ENCODE results near the gene AK1.

AK1 gene

GRCh38 chr9:127918183-127919107, 41.0 kb upstream of the AK1 start:
- Histone ChIP-seq H3K27ac (ENCODE audit: low read depth, low read length) (no peak overlapping the region), H3K9ac (ENCODE audit: low read depth in 1 of 2, low read length in 2 of 2) (peak overlapping the region; percentile 13 to 25), H3K4me1 (ENCODE audit: control insufficient read depth in 1 of 2, insufficient read depth in 2 of 2, low read length in 2 of 2) (peaks cover 42 to 52% of the 10 kb centered on the region in 2 donors), H3K9me3 (ENCODE audit: control insufficient read depth in 1 of 2, low read length in 2 of 2) (no peaks in the 10 kb centered on the region), H3K27me3 (ENCODE audit: control insufficient read depth in 1 of 2, insufficient read depth in 2 of 2, low read length in 2 of 2) (peaks cover 0 to under 1% of the 10 kb centered on the region in 2 donors), H3K36me3 (ENCODE audit: control insufficient read depth in 1 of 2, insufficient read depth in 2 of 2, low read length in 2 of 2) (no peaks in the 10 kb centered on the region), H3K4me3 (ENCODE audit: low read depth in 1 of 2, low read length in 2 of 2) (no peak overlapping the region)

GRCh38 chr9:127917603-127918002, 40.1 kb upstream of the AK1 start:
- Histone ChIP-seq H3K9ac (ENCODE audit: low read depth in 1 of 2, low read length in 2 of 2) (no peak overlapping the region), H3K4me1 (ENCODE audit: control insufficient read depth in 1 of 2, insufficient read depth in 2 of 2, low read length in 2 of 2) (peaks cover 48 to 58% of the 10 kb centered on the region in 2 donors)

GRCh38 chr9:127916720-127917581, 39.5 kb upstream of the AK1 start, which contains the start of gene ST6GALNAC4:
Gene ST6GALNAC4, minus strand, starts transcription at chr9:127917041. Its CDS starts 622 bp downstream, at chr9:127916419.
- H3K4me3 ChIP-seq (ENCODE audit: low read depth in 1 of 2, low read length in 2 of 2), result peak within 1 kb of the TSS; percentile 80 to 93
- H3K27ac ChIP-seq (ENCODE audit: low read depth, low read length), result peak within 1 kb of the TSS; percentile 14
- peaks cover 8 to 10% of the 10 kb centered on the region in 2 donors for H3K36me3 ChIP-seq (ENCODE audit: control insufficient read depth in 1 of 2, insufficient read depth in 2 of 2, low read length in 2 of 2)
- H3K9me3 ChIP-seq (ENCODE audit: control insufficient read depth in 1 of 2, low read length in 2 of 2), result no peaks in the 10 kb centered on the region
- H3K27me3 ChIP-seq (ENCODE audit: control insufficient read depth in 1 of 2, insufficient read depth in 2 of 2, low read length in 2 of 2), result no peaks in the 10 kb centered on the region
- H3K4me1 ChIP-seq (ENCODE audit: control insufficient read depth in 1 of 2, insufficient read depth in 2 of 2, low read length in 2 of 2), result peaks cover 51 to 62% of the 10 kb centered on the region in 2 donors
- peak within 1 kb of the TSS; percentile 72 to 90 for H3K9ac ChIP-seq (ENCODE audit: low read depth in 1 of 2, low read length in 2 of 2)

More at GRCh38 chr9:127917603-127918002, 40.1 kb upstream of the AK1 start:
- Histone ChIP-seq H3K4me3 (ENCODE audit: low read depth in 1 of 2, low read length in 2 of 2) (peak overlapping the region in 1 of 2 donors; percentile 25), H3K9me3 (ENCODE audit: control insufficient read depth in 1 of 2, low read length in 2 of 2) (no peaks in the 10 kb centered on the region), H3K36me3 (ENCODE audit: control insufficient read depth in 1 of 2, insufficient read depth in 2 of 2, low read length in 2 of 2) (peaks cover 2 to 4% of the 10 kb centered on the region in 2 donors), H3K27me3 (ENCODE audit: control insufficient read depth in 1 of 2, insufficient read depth in 2 of 2, low read length in 2 of 2) (no peaks in the 10 kb centered on the region), H3K27ac (ENCODE audit: low read depth, low read length) (peak overlapping the region; percentile 14)

- H3K27ac ChIP-seq (ENCODE audit: low read depth, low read length), result peak overlapping the region; percentile 2
- H3K9ac ChIP-seq (ENCODE audit: low read depth in 1 of 2, low read length in 2 of 2), result peak overlapping the region; percentile 72 to 90
- peaks cover 51 to 56% of the 10 kb centered on the region in 2 donors for H3K4me1 ChIP-seq (ENCODE audit: control insufficient read depth in 1 of 2, insufficient read depth in 2 of 2, low read length in 2 of 2)
- H3K27me3 ChIP-seq (ENCODE audit: control insufficient read depth in 1 of 2, insufficient read depth in 2 of 2, low read length in 2 of 2), result no peaks in the 10 kb centered on the region
- H3K4me3 ChIP-seq (ENCODE audit: low read depth in 1 of 2, low read length in 2 of 2), result peak overlapping the region; percentile 80 to 93
- H3K9me3 ChIP-seq (ENCODE audit: control insufficient read depth in 1 of 2, low read length in 2 of 2), result no peaks in the 10 kb centered on the region
- peaks cover 9 to 15% of the 10 kb centered on the region in 2 donors for H3K36me3 ChIP-seq (ENCODE audit: control insufficient read depth in 1 of 2, insufficient read depth in 2 of 2, low read length in 2 of 2)
These were observed 38.6 kb upstream of the AK1 start for GRCh38 chr9:127915801-127916719.

GRCh38 chr9:127915325-127915752, 37.9 kb upstream of the AK1 start:
- H3K27me3 ChIP-seq (ENCODE audit: control insufficient read depth in 1 of 2, insufficient read depth in 2 of 2, low read length in 2 of 2), result no peaks in the 10 kb centered on the region
- H3K4me1 ChIP-seq (ENCODE audit: control insufficient read depth in 1 of 2, insufficient read depth in 2 of 2, low read length in 2 of 2), result peaks cover 51 to 59% of the 10 kb centered on the region in 2 donors
- peak overlapping the region in 1 of 2 donors; percentile 43 for H3K4me3 ChIP-seq (ENCODE audit: low read depth in 1 of 2, low read length in 2 of 2)
- H3K9ac ChIP-seq (ENCODE audit: low read depth in 1 of 2, low read length in 2 of 2), result peak overlapping the region; percentile 8 to 48
- H3K27ac ChIP-seq (ENCODE audit: low read depth, low read length), result no peak overlapping the region
- peaks cover 12 to 17% of the 10 kb centered on the region in 2 donors for H3K36me3 ChIP-seq (ENCODE audit: control insufficient read depth in 1 of 2, insufficient read depth in 2 of 2, low read length in 2 of 2)
- H3K9me3 ChIP-seq (ENCODE audit: control insufficient read depth in 1 of 2, low read length in 2 of 2), result no peaks in the 10 kb centered on the region

- no peak overlapping the region for H3K9ac ChIP-seq (ENCODE audit: low read depth in 1 of 2, low read length in 2 of 2)
- no peaks in the 10 kb centered on the region for H3K27me3 ChIP-seq (ENCODE audit: control insufficient read depth in 1 of 2, insufficient read depth in 2 of 2, low read length in 2 of 2)
- H3K4me1 ChIP-seq (ENCODE audit: control insufficient read depth in 1 of 2, insufficient read depth in 2 of 2, low read length in 2 of 2), result peaks cover 43 to 50% of the 10 kb centered on the region in 2 donors
- H3K9me3 ChIP-seq (ENCODE audit: control insufficient read depth in 1 of 2, low read length in 2 of 2), result no peaks in the 10 kb centered on the region
- no peak overlapping the region for H3K27ac ChIP-seq (ENCODE audit: low read depth, low read length)
- H3K36me3 ChIP-seq (ENCODE audit: control insufficient read depth in 1 of 2, insufficient read depth in 2 of 2, low read length in 2 of 2), result peaks cover 19 to 21% of the 10 kb centered on the region in 2 donors
- no peak overlapping the region for H3K4me3 ChIP-seq (ENCODE audit: low read depth in 1 of 2, low read length in 2 of 2)
These were observed 36.2 kb upstream of the AK1 start for GRCh38 chr9:127913682-127914081.

- Histone ChIP-seq H3K9ac (ENCODE audit: low read depth in 1 of 2, low read length in 2 of 2) (peak overlapping the region in 1 of 2 donors; percentile 32), H3K27me3 (ENCODE audit: control insufficient read depth in 1 of 2, insufficient read depth in 2 of 2, low read length in 2 of 2) (no peaks in the 10 kb centered on the region), H3K4me3 (ENCODE audit: low read depth in 1 of 2, low read length in 2 of 2) (no peak overlapping the region), H3K36me3 (ENCODE audit: control insufficient read depth in 1 of 2, insufficient read depth in 2 of 2, low read length in 2 of 2) (peaks cover 19 to 25% of the 10 kb centered on the region in 2 donors), H3K4me1 (ENCODE audit: control insufficient read depth in 1 of 2, insufficient read depth in 2 of 2, low read length in 2 of 2) (peaks cover 35 to 43% of the 10 kb centered on the region in 2 donors), H3K9me3 (ENCODE audit: control insufficient read depth in 1 of 2, low read length in 2 of 2) (no peaks in the 10 kb centered on the region), H3K27ac (ENCODE audit: low read depth, low read length) (no peak overlapping the region)
These were observed 35.4 kb upstream of the AK1 start for GRCh38 chr9:127912882-127913281.

GRCh38 chr9:127912296-127912695, 34.8 kb upstream of the AK1 start:
- H3K4me1 ChIP-seq (ENCODE audit: control insufficient read depth in 1 of 2, insufficient read depth in 2 of 2, low read length in 2 of 2), result peaks cover 30 to 39% of the 10 kb centered on the region in 2 donors
- peaks cover 19 to 25% of the 10 kb centered on the region in 2 donors for H3K36me3 ChIP-seq (ENCODE audit: control insufficient read depth in 1 of 2, insufficient read depth in 2 of 2, low read length in 2 of 2)
- no peaks in the 10 kb centered on the region for H3K27me3 ChIP-seq (ENCODE audit: control insufficient read depth in 1 of 2, insufficient read depth in 2 of 2, low read length in 2 of 2)
- H3K9ac ChIP-seq (ENCODE audit: low read depth in 1 of 2, low read length in 2 of 2), result no peak overlapping the region
- H3K27ac ChIP-seq (ENCODE audit: low read depth, low read length), result no peak overlapping the region
- no peaks in the 10 kb centered on the region for H3K9me3 ChIP-seq (ENCODE audit: control insufficient read depth in 1 of 2, low read length in 2 of 2)
- H3K4me3 ChIP-seq (ENCODE audit: low read depth in 1 of 2, low read length in 2 of 2), result no peak overlapping the region

- no peaks in the 10 kb centered on the region for H3K9me3 ChIP-seq (ENCODE audit: control insufficient read depth in 1 of 2, low read length in 2 of 2)
- no peak overlapping the region for H3K27ac ChIP-seq (ENCODE audit: low read depth, low read length)
- H3K4me1 ChIP-seq (ENCODE audit: control insufficient read depth in 1 of 2, insufficient read depth in 2 of 2, low read length in 2 of 2), result peaks cover 30 to 41% of the 10 kb centered on the region in 2 donors
- no peak overlapping the region for H3K9ac ChIP-seq (ENCODE audit: low read depth in 1 of 2, low read length in 2 of 2)
- no peak overlapping the region for H3K4me3 ChIP-seq (ENCODE audit: low read depth in 1 of 2, low read length in 2 of 2)
- peaks cover 19 to 25% of the 10 kb centered on the region in 2 donors for H3K36me3 ChIP-seq (ENCODE audit: control insufficient read depth in 1 of 2, insufficient read depth in 2 of 2, low read length in 2 of 2)
- H3K27me3 ChIP-seq (ENCODE audit: control insufficient read depth in 1 of 2, insufficient read depth in 2 of 2, low read length in 2 of 2), result no peaks in the 10 kb centered on the region
These were observed 33.2 kb upstream of the AK1 start for GRCh38 chr9:127910613-127911205.

Data from duodenal mucosa (tissue), 2 donors.